ENCODE data around the gene NEURL1B.
"Not testable (repeated sequence)": the region's sequence is repeated elsewhere in the genome, so short reads cannot be mapped to it uniquely, and the experiment has no call there.

Gene NEURL1B

GRCh38 chr5:172705576-172706084, 64.6 kb downstream of the NEURL1B start:
- DNase-seq: no peak
- H3K4me3 Mint-ChIP-seq: no peak overlapping the region
- H3K27ac Mint-ChIP-seq: no peak overlapping the region
- H3K9me3 Mint-ChIP-seq: no peaks in the 10 kb centered on the region
- peaks cover 54 to 57% of the 10 kb centered on the region in 2 donors for H3K27me3 Mint-ChIP-seq
- H3K4me1 Mint-ChIP-seq: peaks cover 11 to 17% of the 10 kb centered on the region in 2 donors
- no peak for ATAC-seq (replicated peaks)
- no peaks in the 10 kb centered on the region for H3K36me3 Mint-ChIP-seq

GRCh38 chr5:172706796-172707195, 65.7 kb downstream of the NEURL1B start:
- Mint-ChIP-seq H3K36me3 (no peaks in the 10 kb centered on the region), H3K4me1 (peaks cover 4 to 11% of the 10 kb centered on the region in 2 donors), H3K4me3 (no peak overlapping the region), H3K9me3 (no peaks in the 10 kb centered on the region), H3K27me3 (peaks cover 52 to 59% of the 10 kb centered on the region in 2 donors), H3K27ac (no peak overlapping the region)
- ATAC-seq (replicated peaks) (no peak), DNase-seq (no peak)

GRCh38 chr5:172707285-172708182, 66.5 kb downstream of the NEURL1B start:
- ATAC-seq (replicated peaks) (peak; percentile 42 to 51), DNase-seq (no peak)
- Mint-ChIP-seq H3K36me3 (no peaks in the 10 kb centered on the region), H3K4me3 (no peak overlapping the region), H3K4me1 (peaks cover 1 to 6% of the 10 kb centered on the region in 2 donors), H3K27me3 (peaks cover 48 to 56% of the 10 kb centered on the region in 2 donors), H3K27ac (no peak overlapping the region), H3K9me3 (no peaks in the 10 kb centered on the region)

- Mint-ChIP-seq H3K36me3 (no peaks in the 10 kb centered on the region), H3K27me3 (peaks cover 44 to 57% of the 10 kb centered on the region in 2 donors), H3K4me3 (no peak overlapping the region), H3K27ac (no peak overlapping the region), H3K4me1 (peaks cover 3 to 10% of the 10 kb centered on the region in 2 donors), H3K9me3 (no peaks in the 10 kb centered on the region)
- no peak for ATAC-seq (replicated peaks)
- DNase-seq: no peak
Measured at GRCh38 chr5:172708183-172708505, 67.1 kb downstream of the NEURL1B start.

- peaks cover 3 to 12% of the 10 kb centered on the region in 2 donors for H3K4me1 Mint-ChIP-seq
- peaks cover 34 to 47% of the 10 kb centered on the region in 2 donors for H3K27me3 Mint-ChIP-seq
- no peaks in the 10 kb centered on the region for H3K36me3 Mint-ChIP-seq
- H3K4me3 Mint-ChIP-seq: no peak overlapping the region
- no peaks in the 10 kb centered on the region for H3K9me3 Mint-ChIP-seq
- DNase-seq: no peak
- ATAC-seq (replicated peaks): no peak
- H3K27ac Mint-ChIP-seq: no peak overlapping the region
Measured at GRCh38 chr5:172710676-172711075, 69.6 kb downstream of the NEURL1B start.

- H3K4me3 Mint-ChIP-seq; H3K9me3 Mint-ChIP-seq; H3K36me3 Mint-ChIP-seq; ATAC-seq (replicated peaks); DNase-seq; H3K27ac Mint-ChIP-seq: not testable (repeated sequence)
- H3K27me3 Mint-ChIP-seq: peaks cover 29 to 42% of the 10 kb centered on the region in 2 donors
- peaks cover 3 to 12% of the 10 kb centered on the region in 2 donors for H3K4me1 Mint-ChIP-seq
Measured at GRCh38 chr5:172711321-172711861, 70.3 kb downstream of the NEURL1B start.

GRCh38 chr5:172712610-172713009, 71.5 kb downstream of the NEURL1B start:
- Mint-ChIP-seq H3K4me3 (no peak overlapping the region), H3K4me1 (peaks cover 8 to 16% of the 10 kb centered on the region in 2 donors)

GRCh38 chr5:172713113-172713808, 72.2 kb downstream of the NEURL1B start:
- Mint-ChIP-seq H3K9me3 (no peaks in the 10 kb centered on the region), H3K27me3 (peaks cover 18 to 26% of the 10 kb centered on the region in 2 donors), H3K4me1 (peaks cover 6 to 16% of the 10 kb centered on the region in 2 donors), H3K36me3 (no peaks in the 10 kb centered on the region), H3K27ac (peak overlapping the region; percentile 37), H3K4me3 (no peak overlapping the region)
- ATAC-seq (replicated peaks): peak; percentile 54 to 55
- DNase-seq: peak; percentile 44

More at GRCh38 chr5:172712610-172713009, 71.5 kb downstream of the NEURL1B start:
- Mint-ChIP-seq H3K27me3 (peaks cover 21 to 30% of the 10 kb centered on the region in 2 donors), H3K27ac (no peak overlapping the region), H3K9me3 (no peaks in the 10 kb centered on the region), H3K36me3 (no peaks in the 10 kb centered on the region)
- ATAC-seq (replicated peaks) (no peak), DNase-seq (no peak)

GRCh38 chr5:172713809-172714490, 72.9 kb downstream of the NEURL1B start:
- DNase-seq (no peak), ATAC-seq (replicated peaks) (no peak)
- Mint-ChIP-seq H3K27ac (no peak overlapping the region), H3K9me3 (no peaks in the 10 kb centered on the region), H3K4me1 (peaks cover 6 to 16% of the 10 kb centered on the region in 2 donors), H3K36me3 (no peaks in the 10 kb centered on the region), H3K27me3 (peaks cover 18 to 26% of the 10 kb centered on the region in 2 donors), H3K4me3 (no peak overlapping the region)

- no peak overlapping the region for H3K4me3 Mint-ChIP-seq
- no peaks in the 10 kb centered on the region for H3K36me3 Mint-ChIP-seq
- peak; percentile 85 to 86 for ATAC-seq (replicated peaks)
- peak; percentile 41 for DNase-seq
- H3K9me3 Mint-ChIP-seq: no peaks in the 10 kb centered on the region
- peaks cover 6 to 16% of the 10 kb centered on the region in 2 donors for H3K4me1 Mint-ChIP-seq
- peaks cover 18 to 26% of the 10 kb centered on the region in 2 donors for H3K27me3 Mint-ChIP-seq
- H3K27ac Mint-ChIP-seq: no peak overlapping the region
Measured at GRCh38 chr5:172714491-172715420, 73.7 kb downstream of the NEURL1B start.

GRCh38 chr5:172715421-172715780, 74.3 kb downstream of the NEURL1B start:
- H3K27ac Mint-ChIP-seq: no peak overlapping the region
- H3K27me3 Mint-ChIP-seq: peaks cover 18 to 25% of the 10 kb centered on the region in 2 donors

GRCh38 chr5:172715931-172716682, 75.0 kb downstream of the NEURL1B start:
- Mint-ChIP-seq H3K4me3 (no peak overlapping the region), H3K36me3 (no peaks in the 10 kb centered on the region), H3K9me3 (no peaks in the 10 kb centered on the region), H3K27me3 (peaks cover 12 to 18% of the 10 kb centered on the region in 2 donors), H3K27ac (no peak overlapping the region), H3K4me1 (peaks cover 6 to 16% of the 10 kb centered on the region in 2 donors)
- ATAC-seq (replicated peaks) (no peak), DNase-seq (no peak)

More at GRCh38 chr5:172715421-172715780, 74.3 kb downstream of the NEURL1B start:
- DNase-seq (no peak), ATAC-seq (replicated peaks) (no peak)
- Mint-ChIP-seq H3K36me3 (no peaks in the 10 kb centered on the region), H3K4me1 (peaks cover 6 to 16% of the 10 kb centered on the region in 2 donors), H3K4me3 (no peak overlapping the region), H3K9me3 (no peaks in the 10 kb centered on the region)
